ENCODE measurements around the gene EPOP. TPM values are rescaled to one million over a fixed set of nuclear protein-coding genes. Genes with fewer than 3 reads are reported as not detected.

Gene EPOP
- total and polyA plus RNA-seq, 2 of the 13 experiments (the other 11 are each of a cell fraction or from before 2014, with no cell fraction given) = 14.7 to 37.8 TPM

DNA sequence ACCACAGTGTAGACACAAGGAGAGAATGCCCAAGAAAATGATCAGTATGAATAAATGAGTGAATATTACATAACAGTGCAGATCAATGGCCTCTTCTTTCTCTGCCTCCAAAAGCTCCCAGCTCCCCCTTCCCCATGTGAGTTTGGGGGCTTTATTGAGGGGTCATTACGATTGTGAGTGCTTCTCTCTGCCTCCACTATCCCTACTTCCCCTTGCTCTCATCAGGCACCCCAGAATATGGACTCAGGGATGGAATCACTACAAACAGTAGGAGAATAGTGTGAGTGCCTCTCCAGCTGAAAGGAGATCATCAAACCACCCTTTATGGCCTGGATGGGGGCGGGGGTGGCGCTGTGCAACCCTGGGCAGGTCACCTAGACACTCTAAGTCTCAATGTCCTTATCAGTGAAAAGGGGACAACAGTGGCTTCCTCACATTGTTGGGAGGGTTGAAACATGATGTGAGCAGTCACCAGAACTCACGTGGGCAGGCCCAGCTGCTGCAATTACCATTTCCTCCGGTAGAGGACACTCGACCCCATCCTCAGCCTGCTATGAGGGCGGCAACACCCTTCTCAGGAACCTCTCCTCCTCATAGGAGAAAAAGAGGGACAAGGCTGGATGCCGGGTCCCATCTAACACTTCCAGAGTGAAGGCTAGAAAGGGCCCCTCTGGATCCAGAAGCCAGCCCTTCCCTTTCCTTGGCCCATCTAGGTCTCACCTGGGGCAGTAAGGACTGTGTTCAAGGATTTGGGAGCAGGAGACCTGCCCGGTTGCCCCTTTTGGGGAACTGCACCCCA is 2.1 kb upstream of the EPOP start (continued):
- TF ChIP-seq SALL1 (CRISPR knock-in tag; IDR thresholded peaks at IDR 0.05) = peak; percentile 88
- no peak for TF ChIP-seq PCBP2 (optimal IDR thresholded peaks at IDR 0.05; ENCODE audit: low read depth, low read length, poor library complexity, severe bottlenecking)
- TF ChIP-seq KDM1A (CRISPR knock-in tag; IDR thresholded peaks at IDR 0.05) = peak; percentile 68; the same call in 1 of the 2 replicates
- TF ChIP-seq THAP11 (CRISPR knock-in tag; IDR thresholded peaks at IDR 0.05) = peak; percentile 67; the same call in 1 of the 2 replicates
- TF ChIP-seq ZFP36L2 (CRISPR knock-in tag; IDR thresholded peaks at IDR 0.05) = no peak
- no peak for TF ChIP-seq POLR2A (IDR thresholded peaks at IDR 0.05; ENCODE audit: insufficient read depth in 1 of 2, low read depth in 2 of 2, low read length in 2 of 2)
- no peak for TF ChIP-seq MBD4 (IDR thresholded peaks at IDR 0.05; ENCODE audit: borderline replicate concordance, low read length)
- no peak for TF ChIP-seq RNF219 (CRISPR knock-in tag; IDR thresholded peaks at IDR 0.05)
- TF ChIP-seq ZNF576 (CRISPR knock-in tag; IDR thresholded peaks at IDR 0.05) = no peak
- TF ChIP-seq ZNF550 (CRISPR knock-in tag; IDR thresholded peaks at IDR 0.05; ENCODE audit: borderline replicate concordance) = no peak
- TF ChIP-seq IRF2 (CRISPR knock-in tag; IDR thresholded peaks at IDR 0.05) = peak; percentile 82
- 0 out of 2 replicates have a peak, but pooled peaks have one; percentile 57 for TF ChIP-seq KLF6 (CRISPR knock-in tag; IDR thresholded peaks at IDR 0.05)
- no peak for TF ChIP-seq FOXM1 (CRISPR knock-in tag; IDR thresholded peaks at IDR 0.05)
- TF ChIP-seq TAF15 (IDR thresholded peaks at IDR 0.05; ENCODE audit: low read depth, low read length, poor library complexity, severe bottlenecking) = no peak
- TF ChIP-seq SNAPC4 (CRISPR knock-in tag; IDR thresholded peaks at IDR 0.05) = no peak
- TF ChIP-seq SALL2 (CRISPR knock-in tag; IDR thresholded peaks at IDR 0.05) = peak; percentile 52; the same call in 1 of the 2 replicates
- TF ChIP-seq, protein P1, sequence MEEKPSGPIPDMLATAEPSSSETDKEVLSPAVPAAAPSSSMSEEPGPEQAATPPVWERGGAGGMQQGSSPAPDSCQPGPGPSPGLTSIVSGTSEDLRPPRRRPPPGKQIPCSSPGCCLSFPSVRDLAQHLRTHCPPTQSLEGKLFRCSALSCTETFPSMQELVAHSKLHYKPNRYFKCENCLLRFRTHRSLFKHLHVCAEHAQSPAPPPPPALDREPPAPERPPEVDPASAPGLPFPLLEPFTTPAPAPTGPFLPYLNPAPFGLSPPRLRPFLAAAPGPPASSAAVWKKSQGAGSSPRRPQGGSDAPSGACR (CRISPR knock-in tag; IDR thresholded peaks at IDR 0.05) = no peak
- no peak for TF ChIP-seq ZNF333 (CRISPR knock-in tag; IDR thresholded peaks at IDR 0.05; ENCODE audit: borderline replicate concordance)
- 0 out of 2 replicates have a peak, but pooled peaks have one; percentile 22 for TF ChIP-seq NAIF1 (CRISPR knock-in tag; IDR thresholded peaks at IDR 0.05; ENCODE audit: borderline replicate concordance)
- no peak for TF ChIP-seq NFATC3 (CRISPR knock-in tag; IDR thresholded peaks at IDR 0.05)
- peak; percentile 17; the same call in 1 of the 2 replicates for TF ChIP-seq NR2C2 (CRISPR knock-in tag; IDR thresholded peaks at IDR 0.05; ENCODE audit: borderline replicate concordance)
- TF ChIP-seq TBX3 (IDR thresholded peaks at IDR 0.05; ENCODE audit: borderline replicate concordance) = no peak
- no peak for TF ChIP-seq ZKSCAN5 (CRISPR knock-in tag; IDR thresholded peaks at IDR 0.05)
